WTC11 (cell line): ENCODE measurements around the gene SAPCD2. TPM values are rescaled to one million over a fixed set of nuclear protein-coding genes. Genes with fewer than 3 reads are reported as not detected.

Source experiments
- ATAC-seq: fragments of 200-7000 bp; cut with Tn5 transposase; 2 replicates; pipeline ENCODE4 v1.10.0; 2021; ENCODE audit warnings: mild to moderate bottlenecking, moderate library complexity
- CTCF ChIA-PET: fragments of 300-600 bp; sonication (Branson Sonifier 250); formaldehyde crosslinking; loops from one replicate; lab custom pipeline; 2021; ENCODE audit warnings: antibody characterized with exemption; lab: Charles Lee
- POLR2A ChIA-PET: fragments of 350-600 bp; sonication (Branson Sonifier 250); formaldehyde crosslinking; loops from one replicate; lab custom pipeline; 2021; ENCODE audit warnings: antibody characterized with exemption; lab: Charles Lee
- DNase-seq: peaks from one replicate; pipeline ENCODE4 v3.0.0; 2021; ENCODE audit warnings: low spot score
- H3K27ac Mint-ChIP-seq: 2 replicates; pipeline ENCODE4 v1.8.0; 2021; ENCODE audit warnings: mixed read lengths
- H3K27me3 Mint-ChIP-seq: 2 replicates; pipeline ENCODE4 v1.8.0; 2021; ENCODE audit warnings: low read depth, mild to moderate bottlenecking, moderate library complexity, mixed read lengths
- H3K36me3 Mint-ChIP-seq: 2 replicates; pipeline ENCODE4 v1.8.0; 2021; ENCODE audit warnings: mixed read lengths
- H3K4me1 Mint-ChIP-seq: 2 replicates; pipeline ENCODE4 v1.8.0; 2022; ENCODE audit warnings: mixed read lengths
- H3K4me3 Mint-ChIP-seq: 2 replicates; pipeline ENCODE4 v1.8.0; 2021; ENCODE audit warnings: mild to moderate bottlenecking, moderate library complexity, mixed read lengths
- H3K9me3 Mint-ChIP-seq: 2 replicates; pipeline ENCODE4 v1.8.0; 2021; ENCODE audit warnings: mixed read lengths
- ELF4 ChIP-seq: sonication (generic); formaldehyde crosslinking; IDR thresholded peaks from 2 replicates; pipeline ENCODE4 v1.8.1; 2022; ENCODE audit warnings: low read depth, mild to moderate bottlenecking, moderate library complexity, missing genetic modification reagents
- GABPB1 ChIP-seq: sonication (generic); formaldehyde crosslinking; IDR thresholded peaks from 2 replicates; pipeline ENCODE4 v1.8.1; 2023; ENCODE audit warnings: mild to moderate bottlenecking, missing genetic modification reagents
- NFATC4 ChIP-seq: fragments of 250-450 bp; sonication (Bioruptor Pico); IDR thresholded peaks from 2 replicates; pipeline ENCODE4 v1.9.0; 2021; ENCODE audit warnings: mild to moderate bottlenecking
- SOX15 ChIP-seq: fragments of 250-450 bp; sonication (Bioruptor Pico); IDR thresholded peaks from 2 replicates; pipeline ENCODE4 v1.9.0; 2021; ENCODE audit warnings: mild to moderate bottlenecking
- ZNF219 ChIP-seq: sonication (generic); formaldehyde crosslinking; IDR thresholded peaks from 2 replicates; pipeline ENCODE4 v1.8.0; 2023; ENCODE audit warnings: missing genetic modification reagents, mild to moderate bottlenecking, borderline replicate concordance
- ZNF281 ChIP-seq: sonication (generic); formaldehyde crosslinking; IDR thresholded peaks from 2 replicates; pipeline ENCODE4 v1.8.0; 2023; ENCODE audit warnings: mild to moderate bottlenecking, missing genetic modification reagents
- ZNF416 ChIP-seq: fragments of 250-450 bp; sonication (Bioruptor Pico); IDR thresholded peaks from 2 replicates; pipeline ENCODE4 v1.9.0; 2021; ENCODE audit warnings: mild to moderate bottlenecking, inconsistent platforms
- ZNF512 ChIP-seq: sonication (generic); formaldehyde crosslinking; IDR thresholded peaks from 2 replicates; pipeline ENCODE4 v1.8.1; 2022; ENCODE audit warnings: missing genetic modification reagents, borderline replicate concordance
- ZNF532 ChIP-seq: fragments of 250-450 bp; sonication (Bioruptor Pico); IDR thresholded peaks from 2 replicates; pipeline ENCODE4 v1.9.0; 2021; ENCODE audit warnings: mild to moderate bottlenecking, borderline replicate concordance
- total RNA-seq: library from RNA; stranded (reverse); gene quantifications from 3 replicates; pipeline ENCODE4 v1.2.3, GENCODE V29; 2021
- TF ChIP-seq, protein P1 (sequence below): sonication (generic); formaldehyde crosslinking; conservative IDR thresholded peaks from 2 replicates; pipeline ENCODE4 v1.8.1; 2022; ENCODE audit warnings: mild to moderate bottlenecking, missing genetic modification reagents
- TF ChIP-seq, protein P2 (sequence below): sonication (generic); formaldehyde crosslinking; IDR thresholded peaks from 2 replicates; pipeline ENCODE4 v1.8.1; 2023; ENCODE audit warnings: mild to moderate bottlenecking, moderate library complexity, missing genetic modification reagents
- TF ChIP-seq, protein P3 (sequence below): fragments of 250-450 bp; sonication (Bioruptor Pico); IDR thresholded peaks from 2 replicates; pipeline ENCODE4 v1.9.0; 2021; ENCODE audit warnings: moderate library complexity, mild to moderate bottlenecking, inconsistent platforms, borderline replicate concordance
- TF ChIP-seq, protein P4 (sequence below): sonication (generic); formaldehyde crosslinking; IDR thresholded peaks from 2 replicates; pipeline ENCODE4 v1.8.0; 2022; ENCODE audit warnings: mild to moderate bottlenecking, missing genetic modification reagents
- TF ChIP-seq, protein P5 (sequence below): sonication (generic); formaldehyde crosslinking; IDR thresholded peaks from 2 replicates; pipeline ENCODE4 v1.8.0; 2022; ENCODE audit warnings: mild to moderate bottlenecking, missing genetic modification reagents

The SAPCD2 gene
- total RNA-seq, 1 experiment from 2014 or later: 67.0 TPM

GRCh38 chr9:137015976-137016375 lies 54.4 kb downstream of the SAPCD2 start (continued):
- TF ChIP-seq, protein P1, sequence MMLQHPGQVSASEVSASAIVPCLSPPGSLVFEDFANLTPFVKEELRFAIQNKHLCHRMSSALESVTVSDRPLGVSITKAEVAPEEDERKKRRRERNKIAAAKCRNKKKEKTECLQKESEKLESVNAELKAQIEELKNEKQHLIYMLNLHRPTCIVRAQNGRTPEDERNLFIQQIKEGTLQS (CRISPR knock-in tag): no peak
- TF ChIP-seq, protein P2, sequence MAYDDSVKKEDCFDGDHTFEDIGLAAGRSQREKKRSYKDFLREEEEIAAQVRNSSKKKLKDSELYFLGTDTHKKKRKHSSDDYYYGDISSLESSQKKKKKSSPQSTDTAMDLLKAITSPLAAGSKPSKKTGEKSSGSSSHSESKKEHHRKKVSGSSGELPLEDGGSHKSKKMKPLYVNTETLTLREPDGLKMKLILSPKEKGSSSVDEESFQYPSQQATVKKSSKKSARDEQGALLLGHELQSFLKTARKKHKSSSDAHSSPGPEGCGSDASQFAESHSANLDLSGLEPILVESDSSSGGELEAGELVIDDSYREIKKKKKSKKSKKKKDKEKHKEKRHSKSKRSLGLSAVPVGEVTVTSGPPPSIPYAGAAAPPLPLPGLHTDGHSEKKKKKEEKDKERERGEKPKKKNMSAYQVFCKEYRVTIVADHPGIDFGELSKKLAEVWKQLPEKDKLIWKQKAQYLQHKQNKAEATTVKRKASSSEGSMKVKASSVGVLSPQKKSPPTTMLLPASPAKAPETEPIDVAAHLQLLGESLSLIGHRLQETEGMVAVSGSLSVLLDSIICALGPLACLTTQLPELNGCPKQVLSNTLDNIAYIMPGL (CRISPR knock-in tag): no peak

DNA sequence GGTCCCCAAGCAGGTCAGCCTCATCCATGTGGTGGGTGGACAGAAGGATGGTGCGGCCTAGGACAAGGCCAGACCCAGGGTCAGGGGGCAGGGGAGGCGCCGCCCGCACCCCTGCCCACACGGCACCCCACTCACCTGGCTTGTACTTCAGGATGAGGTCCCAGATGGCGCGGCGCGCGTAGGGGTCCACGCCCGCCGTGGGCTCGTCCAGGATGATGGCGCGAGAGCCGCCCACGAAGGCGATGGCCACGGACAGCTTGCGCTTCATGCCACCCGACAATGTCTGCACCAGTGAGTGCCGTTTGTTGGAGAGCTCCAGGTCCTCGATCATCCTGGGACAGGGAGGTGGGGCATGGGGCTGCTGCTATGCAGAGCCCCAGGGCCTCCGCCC lies 54.8 kb downstream of the SAPCD2 start:
- H3K4me3 Mint-ChIP-seq: no peak overlapping the region
- DNase-seq: no peak

More for the DNA sequence above, 54.8 kb downstream of the SAPCD2 start:
- Mint-ChIP-seq H3K27ac (no peak overlapping the region), H3K4me1 (no peaks in the 10 kb centered on the region), H3K9me3 (no peaks in the 10 kb centered on the region), H3K27me3 (no peaks in the 10 kb centered on the region)
- POLR2A ChIA-PET: no interaction called here
- CTCF ChIA-PET: interaction anchor here (1.0 kb wide), 1 partner anchor 14 kb away, joined by 6 read pairs; no protein-coding TSS in a partner anchor
- no peak for ATAC-seq
- TF ChIP-seq, protein P3, sequence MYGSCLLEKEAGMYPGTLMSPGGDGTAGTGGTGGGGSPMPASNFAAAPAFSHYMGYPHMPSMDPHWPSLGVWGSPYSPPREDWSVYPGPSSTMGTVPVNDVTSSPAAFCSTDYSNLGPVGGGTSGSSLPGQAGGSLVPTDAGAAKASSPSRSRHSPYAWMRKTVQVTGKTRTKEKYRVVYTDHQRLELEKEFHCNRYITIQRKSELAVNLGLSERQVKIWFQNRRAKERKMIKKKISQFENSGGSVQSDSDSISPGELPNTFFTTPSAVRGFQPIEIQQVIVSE (CRISPR knock-in tag): no peak
- TF ChIP-seq SOX15 (CRISPR knock-in tag) (no peak), ELF4 (no peak), GABPB1 (no peak), NFATC4 (no peak), ZNF281 (CRISPR knock-in tag) (no peak), ZNF416 (CRISPR knock-in tag) (no peak), ZNF219 (CRISPR knock-in tag) (no peak), ZNF512 (CRISPR knock-in tag) (no peak), ZNF532 (no peak)
- TF ChIP-seq, protein P4, sequence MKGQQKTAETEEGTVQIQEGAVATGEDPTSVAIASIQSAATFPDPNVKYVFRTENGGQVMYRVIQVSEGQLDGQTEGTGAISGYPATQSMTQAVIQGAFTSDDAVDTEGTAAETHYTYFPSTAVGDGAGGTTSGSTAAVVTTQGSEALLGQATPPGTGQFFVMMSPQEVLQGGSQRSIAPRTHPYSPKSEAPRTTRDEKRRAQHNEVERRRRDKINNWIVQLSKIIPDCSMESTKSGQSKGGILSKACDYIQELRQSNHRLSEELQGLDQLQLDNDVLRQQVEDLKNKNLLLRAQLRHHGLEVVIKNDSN (CRISPR knock-in tag): no peak
- TF ChIP-seq, protein P5, sequence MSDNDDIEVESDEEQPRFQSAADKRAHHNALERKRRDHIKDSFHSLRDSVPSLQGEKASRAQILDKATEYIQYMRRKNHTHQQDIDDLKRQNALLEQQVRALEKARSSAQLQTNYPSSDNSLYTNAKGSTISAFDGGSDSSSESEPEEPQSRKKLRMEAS (CRISPR knock-in tag): no peak
- TF ChIP-seq, all 79 proteins: peak for 0
- H3K36me3 Mint-ChIP-seq: peaks cover 9% of the 10 kb centered on the region
